Sigmoid colon (tissue), 7 donors: ENCODE measurements around the gene FADS3. TPM values are rescaled to one million over a fixed set of nuclear protein-coding genes. Genes with fewer than 3 reads are reported as not detected.

ENCODE experiments used
- DNase-seq: peaks from one replicate; pipeline ENCODE4 v3.0.0-alpha.2; 2019
- H3K27ac ChIP-seq, 4 donors: fragments of 200-600 bp; sonication (generic); one replicate each; pipeline ENCODE4 v1.5.1; 2016 to 2019; ENCODE audit warnings: mild to moderate bottlenecking in 1 of 4
- H3K27me3 ChIP-seq, 3 donors: fragments of 200-600 bp; sonication (generic); one replicate each; pipeline ENCODE4 v1.5.1; 2019; ENCODE audit warnings: mild to moderate bottlenecking in 1 of 3
- H3K36me3 ChIP-seq, 4 donors: fragments of 200-600 bp; sonication (generic); one replicate each; pipeline ENCODE4 v1.5.1; 2016 to 2019
- H3K4me1 ChIP-seq, 4 donors: fragments of 200-600 bp; sonication (generic); one replicate each; pipeline ENCODE4 v1.5.1; 2017 to 2019
- H3K4me3 ChIP-seq, 4 donors: fragments of 200-600 bp; sonication (generic); one replicate each; pipeline ENCODE4 v1.5.1; 2017 to 2019; ENCODE audit warnings: mild to moderate bottlenecking in 2 of 4, moderate library complexity in 1 of 4
- H3K9me3 ChIP-seq, 4 donors: fragments of 200-600 bp in 3 of 4; sonication (generic) in 3 of 4; one replicate each; pipeline versions ENCODE4 v1.5.1 to v1.6.1; 2013 to 2019
- EP300 ChIP-seq, 4 donors: sonication (generic); formaldehyde crosslinking; IDR thresholded peaks; one replicate each; pipeline ENCODE4 v1.6.1; 2017; ENCODE audit warnings: antibody characterized with exemption in 4 of 4
- POLR2A ChIP-seq, 2 donors: fragments of 450-650 bp; IDR thresholded peaks; one replicate each; pipeline ENCODE4 v1.6.1; 2016; ENCODE audit warnings: antibody characterized with exemption in 2 of 2, mild to moderate bottlenecking in 2 of 2, moderate library complexity in 2 of 2
- POLR2AphosphoS5 ChIP-seq, 4 donors: sonication (generic); formaldehyde crosslinking; IDR thresholded peaks; one replicate each; pipeline ENCODE4 v1.6.1; 2017; ENCODE audit warnings: antibody characterized with exemption in 4 of 4
- WGBS, 2 donors: extraction: QIAGEN DNeasy Blood & Tissue Kit; methylation state at CpG; one replicate each; pipeline ENCODE4 v1.1.7; 2013; 5-methylcytosine and 5-hydroxymethylcytosine counted together
- intact Hi-C: fragments of 100-400 bp; cut with DNase I; formaldehyde crosslinking; loops from one replicate; pipeline ENCODE4 v1.15.1; 2023
- polyA plus RNA-seq, 3 donors: library from polyadenylated mRNA; stranded (reverse); fragments of 200-250 nt; gene quantifications; one replicate each; pipeline ENCODE4 v1.2.3, GENCODE V29; 2013
- total RNA-seq, 4 donors: library from RNA; depleted of rRNA; stranded (reverse); fragments of >200 nt; gene quantifications; one replicate each; pipeline ENCODE4 v1.1.0, GENCODE V29; 2016
- TF ChIP-seq, protein P1 (sequence below), 4 experiments: fragments of 450-650 bp in 3 of 4; fragments of 200-600 bp in 1 of 4; IDR thresholded peaks; one replicate each; pipeline ENCODE4 v1.5.1; 2016 to 2019; ENCODE audit warnings: antibody characterized with exemption in 4 of 4, mild to moderate bottlenecking in 3 of 4, moderate library complexity in 2 of 4
- donor health status: healthy with polysubstance abuse.
- donor health status: Bipolar disorder and iron deficiency.
- donor health status: healthy.

The FADS3 gene
- total and polyA plus RNA-seq, 7 donors, result 1.4 to 57.9 (median 21.5) TPM

DNA sequence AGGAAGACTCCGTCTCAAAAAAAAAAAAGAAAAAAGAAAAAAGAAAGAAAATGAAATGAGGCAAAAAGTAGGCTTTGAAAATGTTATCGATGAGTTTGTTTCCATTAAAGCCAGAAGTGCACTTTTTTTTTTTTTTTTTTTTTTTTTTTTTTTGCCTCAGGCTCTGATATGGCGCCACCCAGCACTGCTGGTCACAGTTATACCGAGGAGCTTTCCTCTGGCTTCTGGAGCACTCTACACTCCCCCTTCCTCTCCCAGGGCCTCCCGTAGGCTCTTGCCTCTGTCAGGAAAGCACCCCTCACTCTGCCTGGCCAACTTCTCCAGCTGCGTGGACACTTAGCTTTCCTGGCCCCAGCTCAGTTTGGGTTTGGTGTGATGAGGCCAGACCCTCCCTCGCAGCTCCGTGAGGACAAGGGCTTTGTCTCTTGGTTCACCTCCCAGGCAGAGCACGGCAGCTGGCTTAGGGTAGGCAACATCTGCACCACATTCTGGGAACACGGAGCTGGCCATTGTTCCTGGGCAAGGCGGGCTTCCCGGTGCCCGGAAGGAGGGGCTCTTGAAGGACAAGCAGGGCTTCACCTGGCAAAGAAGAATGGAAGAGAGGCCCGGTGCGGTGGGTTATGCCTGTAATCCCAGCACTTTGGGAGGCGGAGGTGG lies 46.3 kb downstream of the FADS3 start:
- intact Hi-C loops, result no loop called here
- H3K9me3 ChIP-seq, result no peaks in the 10 kb centered on the region
- peaks cover 0 to 86% (median 16%) of the 10 kb centered on the region in 4 donors for H3K36me3 ChIP-seq
- no peaks in the 10 kb centered on the region for H3K4me1 ChIP-seq
- 83 to 88% methylated on average over 16 of the region's 16 CpGs for WGBS, 2 donors
- H3K4me3 ChIP-seq, result no peak overlapping the region
- H3K27ac ChIP-seq, result no peak overlapping the region
- no peaks in the 10 kb centered on the region for H3K27me3 ChIP-seq
- no peak for TF ChIP-seq POLR2A (IDR thresholded peaks at IDR 0.05)
- no peak for TF ChIP-seq EP300 (IDR thresholded peaks at IDR 0.05)
- TF ChIP-seq, protein P1, sequence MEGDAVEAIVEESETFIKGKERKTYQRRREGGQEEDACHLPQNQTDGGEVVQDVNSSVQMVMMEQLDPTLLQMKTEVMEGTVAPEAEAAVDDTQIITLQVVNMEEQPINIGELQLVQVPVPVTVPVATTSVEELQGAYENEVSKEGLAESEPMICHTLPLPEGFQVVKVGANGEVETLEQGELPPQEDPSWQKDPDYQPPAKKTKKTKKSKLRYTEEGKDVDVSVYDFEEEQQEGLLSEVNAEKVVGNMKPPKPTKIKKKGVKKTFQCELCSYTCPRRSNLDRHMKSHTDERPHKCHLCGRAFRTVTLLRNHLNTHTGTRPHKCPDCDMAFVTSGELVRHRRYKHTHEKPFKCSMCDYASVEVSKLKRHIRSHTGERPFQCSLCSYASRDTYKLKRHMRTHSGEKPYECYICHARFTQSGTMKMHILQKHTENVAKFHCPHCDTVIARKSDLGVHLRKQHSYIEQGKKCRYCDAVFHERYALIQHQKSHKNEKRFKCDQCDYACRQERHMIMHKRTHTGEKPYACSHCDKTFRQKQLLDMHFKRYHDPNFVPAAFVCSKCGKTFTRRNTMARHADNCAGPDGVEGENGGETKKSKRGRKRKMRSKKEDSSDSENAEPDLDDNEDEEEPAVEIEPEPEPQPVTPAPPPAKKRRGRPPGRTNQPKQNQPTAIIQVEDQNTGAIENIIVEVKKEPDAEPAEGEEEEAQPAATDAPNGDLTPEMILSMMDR (IDR thresholded peaks at IDR 0.05), result no peak
- TF ChIP-seq POLR2AphosphoS5 (IDR thresholded peaks at IDR 0.05), result no peak
- DNase-seq, result no peak

DNA sequence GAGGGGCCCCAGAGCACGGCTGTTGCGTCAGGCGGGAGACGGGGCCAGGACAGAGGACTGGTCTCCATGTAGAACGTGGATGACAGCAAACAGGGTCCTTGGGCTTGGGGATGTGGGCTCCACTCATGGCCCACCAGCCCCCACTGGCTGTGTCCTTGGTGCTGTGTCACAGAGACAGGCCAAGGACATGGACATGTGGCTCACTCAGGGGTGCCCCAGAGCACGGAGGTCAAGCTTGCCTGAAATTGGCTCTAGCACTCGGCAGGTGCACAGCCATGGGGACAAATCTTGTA lies 48.9 kb downstream of the FADS3 start:
- DNase-seq, result no peak
- no peaks in the 10 kb centered on the region for H3K4me1 ChIP-seq
- H3K9me3 ChIP-seq, result no peaks in the 10 kb centered on the region
- H3K27ac ChIP-seq, result peak overlapping the region in 1 of 4 donors; percentile 33
- intact Hi-C loops, result no loop called here
- H3K27me3 ChIP-seq, result no peaks in the 10 kb centered on the region
- no peak for TF ChIP-seq POLR2A (IDR thresholded peaks at IDR 0.05)
- no peak for TF ChIP-seq EP300 (IDR thresholded peaks at IDR 0.05)
- TF ChIP-seq, protein P1 (IDR thresholded peaks at IDR 0.05), result no peak
- no peak for TF ChIP-seq POLR2AphosphoS5 (IDR thresholded peaks at IDR 0.05)
- WGBS, 2 donors, result 94% methylated on average over 7 of the region's 7 CpGs
- H3K4me3 ChIP-seq, result no peak overlapping the region
- peaks cover 0 to 86% (median 10%) of the 10 kb centered on the region in 4 donors for H3K36me3 ChIP-seq

DNA sequence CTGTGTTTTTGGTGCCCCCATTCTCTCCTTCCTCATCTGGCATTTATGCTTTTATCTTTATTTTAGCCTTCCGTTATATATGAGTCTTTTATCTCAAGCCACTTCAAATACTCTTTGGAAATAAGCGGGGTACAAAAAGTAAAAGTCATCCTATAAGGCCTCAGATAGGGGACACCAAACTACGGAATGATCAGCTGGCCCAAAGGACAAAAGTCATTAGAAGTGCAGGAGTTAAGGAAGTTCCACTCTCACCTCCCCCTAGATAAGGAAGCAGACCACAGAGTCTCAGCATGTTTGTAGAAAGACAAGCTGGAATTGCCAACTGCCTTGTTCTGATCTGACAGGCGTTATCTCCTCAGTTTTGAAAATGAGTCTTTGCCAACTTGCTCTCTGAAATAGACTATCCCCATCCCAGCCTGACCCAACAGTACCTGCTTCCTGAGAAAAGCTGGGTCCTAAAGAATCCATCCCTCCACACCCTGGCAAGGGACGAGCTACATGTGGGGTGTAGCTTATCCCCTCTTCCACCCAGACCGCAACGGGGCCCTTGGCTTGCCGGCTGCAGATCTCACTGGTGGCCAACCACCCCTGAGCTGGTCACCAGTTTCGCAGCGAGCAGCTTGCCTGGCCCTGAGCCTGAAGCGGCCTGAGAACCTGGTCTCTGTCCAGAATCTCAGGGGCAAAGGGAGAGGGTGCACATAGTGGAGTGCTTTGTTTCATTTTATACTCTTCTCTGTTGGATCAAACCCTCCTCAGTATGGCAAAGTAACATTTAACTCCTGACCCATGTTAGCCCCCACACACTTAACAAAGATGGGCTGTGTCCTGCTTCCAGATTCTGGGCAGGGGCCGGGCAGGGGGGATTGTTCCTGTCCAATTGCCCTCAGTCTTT lies 49.5 kb downstream of the FADS3 start:
- DNase-seq, result no peak
- Histone ChIP-seq H3K4me3 (no peak overlapping the region), H3K9me3 (no peaks in the 10 kb centered on the region), H3K27ac (no peak overlapping the region), H3K27me3 (no peaks in the 10 kb centered on the region), H3K4me1 (no peaks in the 10 kb centered on the region), H3K36me3 (peaks cover 0 to 81% (median 9%) of the 10 kb centered on the region in 4 donors)
- TF ChIP-seq EP300 (IDR thresholded peaks at IDR 0.05) (no peak), POLR2AphosphoS5 (IDR thresholded peaks at IDR 0.05) (no peak), POLR2A (IDR thresholded peaks at IDR 0.05) (no peak)
- TF ChIP-seq, protein P1 (IDR thresholded peaks at IDR 0.05), result no peak
- 85 to 87% methylated on average over 12 of the region's 12 CpGs for WGBS, 2 donors
- intact Hi-C loops, result no loop called here

DNA sequence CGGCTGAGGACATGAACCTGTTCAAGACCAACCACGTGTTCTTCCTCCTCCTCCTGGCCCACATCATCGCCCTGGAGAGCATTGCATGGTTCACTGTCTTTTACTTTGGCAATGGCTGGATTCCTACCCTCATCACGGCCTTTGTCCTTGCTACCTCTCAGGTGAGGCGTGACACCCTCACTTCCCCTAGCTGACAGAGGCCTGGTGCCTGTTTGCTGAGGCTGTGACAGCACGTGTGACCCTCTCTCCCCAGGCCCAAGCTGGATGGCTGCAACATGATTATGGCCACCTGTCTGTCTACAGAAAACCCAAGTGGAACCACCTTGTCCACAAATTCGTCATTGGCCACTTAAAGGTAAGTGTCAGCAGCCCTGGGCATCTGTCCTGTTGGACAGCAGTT lies 51.0 kb downstream of the FADS3 start:
- DNase-seq, result no peak
- peaks cover 0 to 79% (median 9%) of the 10 kb centered on the region in 4 donors for H3K36me3 ChIP-seq
- no peak overlapping the region for H3K27ac ChIP-seq
- H3K4me1 ChIP-seq, result peaks cover 0 to 2% (median under 1%) of the 10 kb centered on the region in 4 donors
- H3K27me3 ChIP-seq, result no peaks in the 10 kb centered on the region
- no peak overlapping the region for H3K4me3 ChIP-seq
- intact Hi-C loops, result no loop called here
- H3K9me3 ChIP-seq, result no peaks in the 10 kb centered on the region
- 91 to 95% methylated on average over 7 of the region's 7 CpGs for WGBS, 2 donors
- TF ChIP-seq EP300 (IDR thresholded peaks at IDR 0.05) (no peak), POLR2A (IDR thresholded peaks at IDR 0.05) (no peak), POLR2AphosphoS5 (IDR thresholded peaks at IDR 0.05) (no peak)
- TF ChIP-seq, protein P1 (IDR thresholded peaks at IDR 0.05), result no peak
